ENCODE data around the gene LDLRAD4.

GRCh38 chr18:13684546-13684945 lies 466.0 kb downstream of the LDLRAD4 start:
- TF ChIP-seq, protein P1, sequence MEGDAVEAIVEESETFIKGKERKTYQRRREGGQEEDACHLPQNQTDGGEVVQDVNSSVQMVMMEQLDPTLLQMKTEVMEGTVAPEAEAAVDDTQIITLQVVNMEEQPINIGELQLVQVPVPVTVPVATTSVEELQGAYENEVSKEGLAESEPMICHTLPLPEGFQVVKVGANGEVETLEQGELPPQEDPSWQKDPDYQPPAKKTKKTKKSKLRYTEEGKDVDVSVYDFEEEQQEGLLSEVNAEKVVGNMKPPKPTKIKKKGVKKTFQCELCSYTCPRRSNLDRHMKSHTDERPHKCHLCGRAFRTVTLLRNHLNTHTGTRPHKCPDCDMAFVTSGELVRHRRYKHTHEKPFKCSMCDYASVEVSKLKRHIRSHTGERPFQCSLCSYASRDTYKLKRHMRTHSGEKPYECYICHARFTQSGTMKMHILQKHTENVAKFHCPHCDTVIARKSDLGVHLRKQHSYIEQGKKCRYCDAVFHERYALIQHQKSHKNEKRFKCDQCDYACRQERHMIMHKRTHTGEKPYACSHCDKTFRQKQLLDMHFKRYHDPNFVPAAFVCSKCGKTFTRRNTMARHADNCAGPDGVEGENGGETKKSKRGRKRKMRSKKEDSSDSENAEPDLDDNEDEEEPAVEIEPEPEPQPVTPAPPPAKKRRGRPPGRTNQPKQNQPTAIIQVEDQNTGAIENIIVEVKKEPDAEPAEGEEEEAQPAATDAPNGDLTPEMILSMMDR (conservative IDR thresholded peaks at IDR 0.05; ENCODE audit: low read depth, low read length): no peak
- TF ChIP-seq EZH2phosphoT487 (IDR thresholded peaks at IDR 0.05; ENCODE audit: borderline replicate concordance, low read length): no peak
- no peak for TF ChIP-seq EZH2 (IDR thresholded peaks at IDR 0.05; ENCODE audit: low read length, unreplicated experiment)
